ENCODE data around the gene CHRNA4.

- TF ChIP-seq CTCF (IDR thresholded peaks at IDR 0.05): no peak
- no peak for TF ChIP-seq POLR2AphosphoS5 (IDR thresholded peaks at IDR 0.05)
Measured at GRCh38 chr20:63297371-63297781, 63.8 kb downstream of the CHRNA4 start.
